Body of pancreas (tissue), 4 donors: ENCODE data around the gene AGPS.

Experiments
- CTCF ChIP-seq, 7 experiments: fragments of 450-650 bp in 4 of 7; fragments of 200-600 bp in 3 of 7; sonication (generic) in 3 of 7; IDR thresholded peaks; one replicate each; pipeline ENCODE4 v1.5.1; 2016 to 2019; ENCODE audit warnings: antibody characterized with exemption in 7 of 7
- POLR2A ChIP-seq, 3 donors: fragments of 450-650 bp; IDR thresholded peaks; one replicate each; pipeline ENCODE4 v1.6.1; 2016; ENCODE audit warnings: antibody characterized with exemption in 3 of 3, mild to moderate bottlenecking in 2 of 3

- TF ChIP-seq CTCF (IDR thresholded peaks at IDR 0.05) (no peak), POLR2A (IDR thresholded peaks at IDR 0.05) (no peak)
Measured at GRCh38 chr2:177557794-177558193, 165.2 kb downstream of the AGPS start.
